ENCODE data around the gene NUDT22.

NUDT22 gene

GRCh38 chr11:64259533-64260067 is 33.5 kb downstream of the NUDT22 start:
- Histone ChIP-seq H3K4me1 (ENCODE audit: insufficient read depth, low read length, severe bottlenecking) (no peaks in the 10 kb centered on the region), H3K36me3 (ENCODE audit: insufficient read depth, low read length) (peaks cover 41% of the 10 kb centered on the region), H3K9me3 (ENCODE audit: low read length) (no peaks in the 10 kb centered on the region), H2AFZ (ENCODE audit: low read length) (no peak overlapping the region), H3K79me2 (ENCODE audit: insufficient read depth, low read length) (no peaks in the 10 kb centered on the region), H3K27ac (ENCODE audit: low read depth, low read length, poor library complexity, severe bottlenecking) (no peak overlapping the region), H3K27me3 (ENCODE audit: insufficient read depth, low read length) (no peaks in the 10 kb centered on the region), H3K9me2 (ENCODE audit: low read depth, low read length) (no peaks in the 10 kb centered on the region), H3F3A (ENCODE audit: insufficient read depth, low read length) (no peaks in the 10 kb centered on the region), H3K4me3 (ENCODE audit: low read depth, low read length, poor library complexity, severe bottlenecking) (no peak overlapping the region), H3K9ac (ENCODE audit: low read length) (no peak overlapping the region), H3K4me2 (ENCODE audit: low read length) (no peak overlapping the region), H4K20me1 (ENCODE audit: insufficient read depth, low read length) (no peaks in the 10 kb centered on the region)
- no peak for TF ChIP-seq EZH2 (IDR thresholded peaks at IDR 0.05; ENCODE audit: borderline replicate concordance, low read length)
- TF ChIP-seq CTCF (IDR thresholded peaks at IDR 0.05; ENCODE audit: low read length), result no peak

- Histone ChIP-seq H3K9me3 (ENCODE audit: low read length) (no peaks in the 10 kb centered on the region), H3K36me3 (ENCODE audit: insufficient read depth, low read length) (peaks cover 37% of the 10 kb centered on the region), H3K9me2 (ENCODE audit: low read depth, low read length) (no peaks in the 10 kb centered on the region), H3K4me2 (ENCODE audit: low read length) (no peak overlapping the region), H3K4me3 (ENCODE audit: low read depth, low read length, poor library complexity, severe bottlenecking) (no peak overlapping the region), H3K4me1 (ENCODE audit: insufficient read depth, low read length, severe bottlenecking) (no peaks in the 10 kb centered on the region), H3F3A (ENCODE audit: insufficient read depth, low read length) (no peaks in the 10 kb centered on the region), H3K27ac (ENCODE audit: low read depth, low read length, poor library complexity, severe bottlenecking) (no peak overlapping the region), H3K27me3 (ENCODE audit: insufficient read depth, low read length) (no peaks in the 10 kb centered on the region), H4K20me1 (ENCODE audit: insufficient read depth, low read length) (no peaks in the 10 kb centered on the region), H3K9ac (ENCODE audit: low read length) (no peak overlapping the region), H2AFZ (ENCODE audit: low read length) (no peak overlapping the region), H3K79me2 (ENCODE audit: insufficient read depth, low read length) (no peaks in the 10 kb centered on the region)
- TF ChIP-seq EZH2 (IDR thresholded peaks at IDR 0.05; ENCODE audit: borderline replicate concordance, low read length), result no peak
- no peak for TF ChIP-seq CTCF (IDR thresholded peaks at IDR 0.05; ENCODE audit: low read length)
Observed at GRCh38 chr11:64260147-64260708, 34.2 kb downstream of the NUDT22 start.

GRCh38 chr11:64261556-64262080 is 35.5 kb downstream of the NUDT22 start:
- TF ChIP-seq EZH2 (IDR thresholded peaks at IDR 0.05; ENCODE audit: borderline replicate concordance, low read length) (no peak), CTCF (IDR thresholded peaks at IDR 0.05; ENCODE audit: low read length) (no peak)
- peaks cover 37% of the 10 kb centered on the region for H3K36me3 ChIP-seq (ENCODE audit: insufficient read depth, low read length)

More at GRCh38 chr11:64261556-64262080, 35.5 kb downstream of the NUDT22 start:
- Histone ChIP-seq H3K4me3 (ENCODE audit: low read depth, low read length, poor library complexity, severe bottlenecking) (no peak overlapping the region), H3K27me3 (ENCODE audit: insufficient read depth, low read length) (no peaks in the 10 kb centered on the region), H3K9ac (ENCODE audit: low read length) (no peak overlapping the region), H3K9me2 (ENCODE audit: low read depth, low read length) (no peaks in the 10 kb centered on the region), H3K79me2 (ENCODE audit: insufficient read depth, low read length) (no peaks in the 10 kb centered on the region), H3K4me2 (ENCODE audit: low read length) (no peak overlapping the region), H2AFZ (ENCODE audit: low read length) (no peak overlapping the region), H3K9me3 (ENCODE audit: low read length) (no peaks in the 10 kb centered on the region), H3K27ac (ENCODE audit: low read depth, low read length, poor library complexity, severe bottlenecking) (no peak overlapping the region), H4K20me1 (ENCODE audit: insufficient read depth, low read length) (no peaks in the 10 kb centered on the region), H3K4me1 (ENCODE audit: insufficient read depth, low read length, severe bottlenecking) (no peaks in the 10 kb centered on the region), H3F3A (ENCODE audit: insufficient read depth, low read length) (no peaks in the 10 kb centered on the region)

All from OCI-LY1 (cell line).